GM19372 (cell line): ENCODE data around the gene LY6G5C.

Experiments
- ATAC-seq: cut with Tn5 transposase; IDR thresholded peaks from one replicate; pipeline ENCODE4 v1.9.1; 2021; ENCODE audit warnings: mild to moderate bottlenecking, low read depth, moderate library complexity; ENCODE audit not compliant: unreplicated experiment

Gene LY6G5C

GRCh38 chr6:31643818-31644454, 36.9 kb downstream of the LY6G5C start:
- ATAC-seq, result no peak

- ATAC-seq, result no peak
Observed at GRCh38 chr6:31642798-31643570, 37.9 kb downstream of the LY6G5C start.

GRCh38 chr6:31641370-31641769, 39.5 kb downstream of the LY6G5C start:
- no peak for ATAC-seq

GRCh38 chr6:31640612-31641011, 40.3 kb downstream of the LY6G5C start:
- no peak for ATAC-seq

- ATAC-seq, result no peak
Observed at GRCh38 chr6:31639449-31639861, 41.4 kb downstream of the LY6G5C start.

- ATAC-seq, result no peak
Observed at GRCh38 chr6:31639043-31639442, 41.8 kb downstream of the LY6G5C start.

GRCh38 chr6:31636698-31637596, 43.9 kb downstream of the LY6G5C start:
- ATAC-seq, result no peak

GRCh38 chr6:31634969-31635575, 45.8 kb downstream of the LY6G5C start:
- no peak for ATAC-seq

GRCh38 chr6:31634131-31634530, 46.7 kb downstream of the LY6G5C start:
- no peak for ATAC-seq

- ATAC-seq, result no peak
Observed at GRCh38 chr6:31633447-31633846, 47.4 kb downstream of the LY6G5C start.

GRCh38 chr6:31632279-31632946, 48.5 kb downstream of the LY6G5C start:
- no peak for ATAC-seq

GRCh38 chr6:31631681-31632278, 49.1 kb downstream of the LY6G5C start:
- no peak for ATAC-seq

GRCh38 chr6:31631209-31631608, 49.7 kb downstream of the LY6G5C start:
- ATAC-seq, result no peak

- ATAC-seq, result no peak
Observed at GRCh38 chr6:31630177-31630934, 50.5 kb downstream of the LY6G5C start.

- no peak for ATAC-seq
Observed at GRCh38 chr6:31629014-31629413, 51.9 kb downstream of the LY6G5C start.

GRCh38 chr6:31627690-31628287, 53.1 kb downstream of the LY6G5C start:
- ATAC-seq, result no peak

GRCh38 chr6:31626952-31627351, 53.9 kb downstream of the LY6G5C start:
- ATAC-seq, result no peak
